ENCODE results near the gene DYNC1LI1.
"Not testable (repeated sequence)": the region's sequence is repeated elsewhere in the genome, so short reads cannot be mapped to it uniquely, and the experiment has no call there.

The DYNC1LI1 gene

GRCh38 chr3:32583708-32584107 is 13.1 kb upstream of the DYNC1LI1 start:
- no peak for DNase-seq
- ATAC-seq, result no peak

- not testable (repeated sequence) for DNase-seq, ATAC-seq
Measured at GRCh38 chr3:32578669-32579068, 8.0 kb upstream of the DYNC1LI1 start.

- DNase-seq, result peak; percentile 9
- peak; percentile 77 for ATAC-seq
Measured at GRCh38 chr3:32577581-32578556, 7.2 kb upstream of the DYNC1LI1 start.

- DNase-seq (no peak), ATAC-seq (no peak)
Measured at GRCh38 chr3:32577174-32577573, 6.5 kb upstream of the DYNC1LI1 start.

- ATAC-seq (no peak), DNase-seq (no peak)
Measured at GRCh38 chr3:32575451-32576113, 4.9 kb upstream of the DYNC1LI1 start.

- DNase-seq, result no peak
- ATAC-seq, result peak; percentile 35
Measured at GRCh38 chr3:32571192-32571485, 481 bp upstream of the DYNC1LI1 start.

- peak; percentile 49 for ATAC-seq
- peak; percentile 64 for DNase-seq
Measured at GRCh38 chr3:32569540-32570420, 878 bp downstream of the DYNC1LI1 start.

- ATAC-seq, result no peak
- DNase-seq, result no peak
Measured at GRCh38 chr3:32568953-32569352, 1.7 kb downstream of the DYNC1LI1 start.

GRCh38 chr3:32564195-32564594 is 6.5 kb downstream of the DYNC1LI1 start:
- no peak for DNase-seq
- no peak for ATAC-seq

- no peak for DNase-seq
Measured at GRCh38 chr3:32562640-32563039, 8.0 kb downstream of the DYNC1LI1 start.

GRCh38 chr3:32557640-32558352 is 12.9 kb downstream of the DYNC1LI1 start:
- DNase-seq (no peak), ATAC-seq (no peak)

More at GRCh38 chr3:32562640-32563039, 8.0 kb downstream of the DYNC1LI1 start:
- ATAC-seq, result no peak

GRCh38 chr3:32556332-32556731 is 14.3 kb downstream of the DYNC1LI1 start:
- no peak for ATAC-seq
- DNase-seq, result no peak

GRCh38 chr3:32553973-32554372 is 16.7 kb downstream of the DYNC1LI1 start:
- DNase-seq, result no peak
- no peak for ATAC-seq

- DNase-seq (no peak), ATAC-seq (no peak)
Measured at GRCh38 chr3:32553459-32553858, 17.2 kb downstream of the DYNC1LI1 start.

GRCh38 chr3:32552013-32552412 is 18.6 kb downstream of the DYNC1LI1 start:
- DNase-seq (no peak), ATAC-seq (no peak)

- no peak for ATAC-seq
Measured at GRCh38 chr3:32551496-32551895, 19.2 kb downstream of the DYNC1LI1 start.

GRCh38 chr3:32551087-32551486 is 19.6 kb downstream of the DYNC1LI1 start:
- ATAC-seq, result no peak

More at GRCh38 chr3:32551496-32551895, 19.2 kb downstream of the DYNC1LI1 start:
- no peak for DNase-seq

GRCh38 chr3:32545305-32545704 is 25.4 kb downstream of the DYNC1LI1 start:
- ATAC-seq, result no peak

More at GRCh38 chr3:32551087-32551486, 19.6 kb downstream of the DYNC1LI1 start:
- no peak for DNase-seq

GRCh38 chr3:32544894-32545293 is 25.8 kb downstream of the DYNC1LI1 start:
- no peak for DNase-seq
- ATAC-seq, result no peak

More at GRCh38 chr3:32545305-32545704, 25.4 kb downstream of the DYNC1LI1 start:
- no peak for DNase-seq

GRCh38 chr3:32542807-32543206 is 27.9 kb downstream of the DYNC1LI1 start:
- no peak for DNase-seq
- no peak for ATAC-seq

- ATAC-seq (no peak), DNase-seq (no peak)
Measured at GRCh38 chr3:32540899-32541298, 29.8 kb downstream of the DYNC1LI1 start.

- ATAC-seq, result no peak
Measured at GRCh38 chr3:32532434-32532833, 38.2 kb downstream of the DYNC1LI1 start.

More at GRCh38 chr3:32532434-32532833, 38.2 kb downstream of the DYNC1LI1 start:
- DNase-seq, result no peak
